HK-2 (cell line): ENCODE data around the gene SALL3.

ENCODE experiments used
- DNase-seq: peaks from one replicate; pipeline ENCODE4 v3.0.0-alpha.2; 2018; ENCODE audit not compliant: unreplicated experiment

SALL3 gene

GRCh38 chr18:79006106-79006795 lies 26.6 kb downstream of the SALL3 start:
- no peak for DNase-seq

GRCh38 chr18:79007440-79007839 lies 27.8 kb downstream of the SALL3 start:
- no peak for DNase-seq

- no peak for DNase-seq
Observed at GRCh38 chr18:79008356-79008940, 28.8 kb downstream of the SALL3 start.

- DNase-seq: no peak
Observed at GRCh38 chr18:79010802-79011201, 31.2 kb downstream of the SALL3 start.

GRCh38 chr18:79011300-79011870 lies 31.8 kb downstream of the SALL3 start:
- no peak for DNase-seq

GRCh38 chr18:79013869-79014268 lies 34.3 kb downstream of the SALL3 start:
- no peak for DNase-seq

GRCh38 chr18:79018911-79019310 lies 39.3 kb downstream of the SALL3 start:
- DNase-seq: no peak

- DNase-seq: no peak
Observed at GRCh38 chr18:79019881-79020280, 40.3 kb downstream of the SALL3 start.

GRCh38 chr18:79022603-79023002 lies 43.0 kb downstream of the SALL3 start:
- DNase-seq: no peak

- DNase-seq: no peak
Observed at GRCh38 chr18:79026491-79026890, 46.9 kb downstream of the SALL3 start.

GRCh38 chr18:79030680-79031079 lies 51.1 kb downstream of the SALL3 start:
- DNase-seq: no peak

- no peak for DNase-seq
Observed at GRCh38 chr18:79042276-79042675, 62.7 kb downstream of the SALL3 start.

- no peak for DNase-seq
Observed at GRCh38 chr18:79043288-79043687, 63.7 kb downstream of the SALL3 start.

GRCh38 chr18:79046522-79046921 lies 66.9 kb downstream of the SALL3 start:
- DNase-seq: no peak

- peak; percentile 31 for DNase-seq
Observed at GRCh38 chr18:79047556-79048244, 68.1 kb downstream of the SALL3 start.

GRCh38 chr18:79048245-79048632 lies 68.6 kb downstream of the SALL3 start:
- DNase-seq: no peak

- no peak for DNase-seq
Observed at GRCh38 chr18:79049506-79049905, 69.9 kb downstream of the SALL3 start.
